Gastrocnemius medialis (tissue), 4 donors: Measurements from ENCODE around the gene SLC2A1.

ENCODE experiments used
- POLR2A ChIP-seq, 2 donors: fragments of 450-650 bp; IDR thresholded peaks; one replicate each; pipeline ENCODE4 v1.6.1; 2017; ENCODE audit warnings: antibody characterized with exemption in 2 of 2, mild to moderate bottlenecking in 2 of 2, moderate library complexity in 2 of 2
- TF ChIP-seq, protein P1 (sequence below), 5 experiments: fragments of 450-650 bp in 3 of 5; fragments of 200-600 bp in 2 of 5; sonication (generic) in 2 of 5; IDR thresholded peaks in 4 of 5; conservative IDR thresholded peaks in 1 of 5; 1 replicate in 4 of 5; 2 replicates in 1 of 5; pipeline ENCODE4 v1.5.1; 2016 to 2019; ENCODE audit warnings: antibody characterized with exemption in 5 of 5, mild to moderate bottlenecking in 3 of 5, moderate library complexity in 3 of 5

GRCh38 chr1:42981255-42981805 is 22.7 kb upstream of the SLC2A1 start:
- TF ChIP-seq POLR2A (IDR thresholded peaks at IDR 0.05) = no peak
- TF ChIP-seq, protein P1, sequence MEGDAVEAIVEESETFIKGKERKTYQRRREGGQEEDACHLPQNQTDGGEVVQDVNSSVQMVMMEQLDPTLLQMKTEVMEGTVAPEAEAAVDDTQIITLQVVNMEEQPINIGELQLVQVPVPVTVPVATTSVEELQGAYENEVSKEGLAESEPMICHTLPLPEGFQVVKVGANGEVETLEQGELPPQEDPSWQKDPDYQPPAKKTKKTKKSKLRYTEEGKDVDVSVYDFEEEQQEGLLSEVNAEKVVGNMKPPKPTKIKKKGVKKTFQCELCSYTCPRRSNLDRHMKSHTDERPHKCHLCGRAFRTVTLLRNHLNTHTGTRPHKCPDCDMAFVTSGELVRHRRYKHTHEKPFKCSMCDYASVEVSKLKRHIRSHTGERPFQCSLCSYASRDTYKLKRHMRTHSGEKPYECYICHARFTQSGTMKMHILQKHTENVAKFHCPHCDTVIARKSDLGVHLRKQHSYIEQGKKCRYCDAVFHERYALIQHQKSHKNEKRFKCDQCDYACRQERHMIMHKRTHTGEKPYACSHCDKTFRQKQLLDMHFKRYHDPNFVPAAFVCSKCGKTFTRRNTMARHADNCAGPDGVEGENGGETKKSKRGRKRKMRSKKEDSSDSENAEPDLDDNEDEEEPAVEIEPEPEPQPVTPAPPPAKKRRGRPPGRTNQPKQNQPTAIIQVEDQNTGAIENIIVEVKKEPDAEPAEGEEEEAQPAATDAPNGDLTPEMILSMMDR (IDR thresholded peaks at IDR 0.05 in 4 of 5, conservative IDR thresholded peaks at IDR 0.05 in 1 of 5) = no peak
